AG09319 (cell line): Measurements from ENCODE around the gene ZIC4.

Source experiments
- DNase-seq: peaks from one replicate; pipeline ENCODE4 v3.0.0-alpha.2; 2010; ENCODE audit warnings: low read depth; ENCODE audit errors: extremely low read depth
- TF ChIP-seq, protein P1 (sequence below): IDR thresholded peaks from 2 replicates; pipeline ENCODE4 v1.5.1; 2011; ENCODE audit warnings: low read depth, mild to moderate bottlenecking, inconsistent platforms, low read length, moderate library complexity

The ZIC4 gene

DNA sequence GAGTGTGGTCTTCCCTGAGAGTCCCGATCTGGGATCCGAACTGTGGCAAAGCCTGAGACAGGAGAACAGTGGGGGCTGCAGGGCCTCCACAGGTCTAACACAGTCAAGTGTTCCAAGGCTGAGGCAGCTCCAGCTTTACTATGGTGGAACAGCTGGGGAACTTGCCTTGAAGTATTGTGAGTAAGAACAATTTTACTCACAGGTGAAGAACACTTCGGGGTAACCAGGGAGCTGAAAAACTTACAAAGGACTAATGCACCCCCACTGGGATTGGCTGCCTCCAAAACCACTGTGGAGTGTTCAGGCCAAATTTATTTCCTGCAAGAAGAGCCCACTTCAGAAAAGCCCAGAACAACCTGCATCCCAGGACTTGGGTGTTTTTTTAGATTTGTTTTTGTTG, 25.4 kb downstream of the ZIC4 start:
- DNase-seq, result no peak
- TF ChIP-seq, protein P1, sequence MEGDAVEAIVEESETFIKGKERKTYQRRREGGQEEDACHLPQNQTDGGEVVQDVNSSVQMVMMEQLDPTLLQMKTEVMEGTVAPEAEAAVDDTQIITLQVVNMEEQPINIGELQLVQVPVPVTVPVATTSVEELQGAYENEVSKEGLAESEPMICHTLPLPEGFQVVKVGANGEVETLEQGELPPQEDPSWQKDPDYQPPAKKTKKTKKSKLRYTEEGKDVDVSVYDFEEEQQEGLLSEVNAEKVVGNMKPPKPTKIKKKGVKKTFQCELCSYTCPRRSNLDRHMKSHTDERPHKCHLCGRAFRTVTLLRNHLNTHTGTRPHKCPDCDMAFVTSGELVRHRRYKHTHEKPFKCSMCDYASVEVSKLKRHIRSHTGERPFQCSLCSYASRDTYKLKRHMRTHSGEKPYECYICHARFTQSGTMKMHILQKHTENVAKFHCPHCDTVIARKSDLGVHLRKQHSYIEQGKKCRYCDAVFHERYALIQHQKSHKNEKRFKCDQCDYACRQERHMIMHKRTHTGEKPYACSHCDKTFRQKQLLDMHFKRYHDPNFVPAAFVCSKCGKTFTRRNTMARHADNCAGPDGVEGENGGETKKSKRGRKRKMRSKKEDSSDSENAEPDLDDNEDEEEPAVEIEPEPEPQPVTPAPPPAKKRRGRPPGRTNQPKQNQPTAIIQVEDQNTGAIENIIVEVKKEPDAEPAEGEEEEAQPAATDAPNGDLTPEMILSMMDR, result no peak

DNA sequence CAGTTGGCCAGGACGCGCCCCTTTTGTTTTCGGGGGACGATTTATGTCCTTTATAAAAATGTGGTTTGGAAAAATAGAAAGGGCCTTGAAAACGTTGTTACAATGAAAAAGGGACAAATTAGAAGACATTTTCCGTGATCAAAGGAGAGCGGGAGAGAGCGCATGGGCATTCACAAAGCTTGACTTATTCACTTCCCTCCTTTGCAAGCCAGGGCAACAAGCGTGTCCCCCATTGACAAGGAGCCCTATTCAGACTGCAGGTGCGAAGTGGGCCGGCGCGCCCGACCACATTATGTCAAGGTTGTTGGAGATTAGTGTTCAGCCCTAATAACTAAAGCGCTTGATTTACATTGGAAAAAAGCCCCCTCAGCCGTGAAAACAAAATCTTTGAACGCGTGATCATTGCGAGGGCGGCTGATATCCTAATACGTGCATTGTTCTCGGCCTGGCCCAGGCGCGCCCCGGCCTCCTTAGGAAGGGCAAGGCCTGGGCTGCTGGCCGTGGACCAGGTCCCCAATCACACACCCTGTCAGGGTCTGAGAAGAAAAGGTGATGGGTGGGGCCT, 25.9 kb downstream of the ZIC4 start:
- TF ChIP-seq, protein P1, result no peak
- no peak for DNase-seq

DNA sequence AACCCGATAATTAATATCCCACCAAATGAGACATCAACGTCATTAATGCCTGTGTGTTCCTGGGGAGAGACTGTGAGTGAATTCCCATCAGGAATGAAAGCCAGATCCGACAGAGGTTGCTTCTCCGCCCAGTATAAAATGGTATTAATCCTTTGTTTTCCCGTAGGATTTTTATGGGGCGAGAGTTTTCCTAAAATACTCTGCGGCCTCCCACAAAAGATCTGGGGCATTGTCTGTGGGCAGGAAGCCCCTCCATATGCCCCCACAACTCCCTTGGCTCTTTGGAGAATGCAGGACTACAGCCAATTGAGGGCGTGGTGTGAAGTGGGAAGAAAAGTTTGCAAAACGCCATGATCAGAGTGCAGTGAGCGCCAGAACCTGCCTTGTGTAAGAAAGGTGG, 26.7 kb downstream of the ZIC4 start:
- DNase-seq, result no peak

DNA sequence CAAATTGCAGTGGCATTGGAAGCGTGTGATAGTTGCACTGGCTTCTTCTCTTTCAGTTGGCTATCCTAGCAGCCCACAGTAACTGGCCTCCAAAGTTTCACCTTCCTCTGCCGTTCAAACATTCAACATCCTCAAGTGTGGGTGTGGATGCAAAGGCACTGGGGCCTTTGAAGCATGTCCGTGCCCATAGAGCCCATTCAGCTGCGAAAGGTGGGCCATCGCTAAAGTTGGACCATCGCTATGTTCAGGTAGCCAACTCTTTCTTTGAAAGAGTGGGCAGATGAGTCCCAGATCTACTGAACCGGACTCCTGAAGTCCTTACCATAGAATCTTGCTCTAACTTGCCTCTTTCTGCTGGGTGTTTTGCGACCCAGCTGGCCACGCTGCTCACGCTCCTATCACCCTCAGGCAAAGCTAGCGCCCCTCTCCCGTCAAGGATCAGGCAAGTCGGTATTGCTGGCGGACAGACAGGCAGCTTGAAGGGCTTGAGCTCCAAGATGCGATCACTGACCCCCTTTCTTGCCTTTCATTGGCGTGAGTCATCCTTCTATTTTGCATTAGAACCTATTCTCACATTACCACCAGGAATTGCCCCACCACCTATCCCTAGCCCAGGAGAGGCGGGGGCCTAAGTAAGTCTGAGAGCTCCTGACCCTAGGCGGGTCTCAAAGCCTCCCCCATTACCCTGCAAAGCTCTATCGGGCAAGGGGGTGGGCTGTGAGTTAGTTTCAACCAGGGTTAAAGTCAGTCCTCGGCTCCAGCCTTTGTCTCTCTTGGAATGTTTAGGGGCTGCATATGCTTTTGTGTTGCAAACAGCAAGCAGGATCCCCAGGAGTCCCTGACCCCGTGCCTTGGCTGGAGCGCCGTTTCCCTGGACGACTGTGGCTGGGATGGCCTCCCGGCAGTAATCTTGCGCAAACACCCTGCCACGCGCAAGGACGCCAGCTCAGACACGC, 28.7 kb downstream of the ZIC4 start:
- TF ChIP-seq, protein P1, result no peak
- no peak for DNase-seq

More for the DNA sequence above, 26.7 kb downstream of the ZIC4 start:
- TF ChIP-seq, protein P1, result no peak

DNA sequence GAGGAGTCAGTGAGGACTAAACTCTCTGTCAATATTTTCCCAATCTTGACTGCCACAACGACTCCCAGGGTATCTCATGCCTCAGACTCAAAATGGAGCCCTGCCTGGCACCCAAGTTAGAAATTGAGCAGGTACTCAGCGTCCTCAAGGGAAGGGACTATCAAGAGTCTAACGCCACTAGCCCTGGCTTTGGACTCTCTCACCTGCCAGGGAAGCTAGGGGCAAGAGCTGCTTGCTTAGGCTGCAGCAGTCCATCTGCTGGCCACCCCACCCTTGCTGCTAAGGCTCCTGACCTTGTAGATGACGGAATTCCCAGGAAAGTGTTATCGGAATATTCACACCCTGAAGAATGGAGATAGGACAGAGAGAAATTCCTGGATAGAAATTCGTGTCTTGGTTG, 33.0 kb downstream of the ZIC4 start:
- DNase-seq, result no peak

DNA sequence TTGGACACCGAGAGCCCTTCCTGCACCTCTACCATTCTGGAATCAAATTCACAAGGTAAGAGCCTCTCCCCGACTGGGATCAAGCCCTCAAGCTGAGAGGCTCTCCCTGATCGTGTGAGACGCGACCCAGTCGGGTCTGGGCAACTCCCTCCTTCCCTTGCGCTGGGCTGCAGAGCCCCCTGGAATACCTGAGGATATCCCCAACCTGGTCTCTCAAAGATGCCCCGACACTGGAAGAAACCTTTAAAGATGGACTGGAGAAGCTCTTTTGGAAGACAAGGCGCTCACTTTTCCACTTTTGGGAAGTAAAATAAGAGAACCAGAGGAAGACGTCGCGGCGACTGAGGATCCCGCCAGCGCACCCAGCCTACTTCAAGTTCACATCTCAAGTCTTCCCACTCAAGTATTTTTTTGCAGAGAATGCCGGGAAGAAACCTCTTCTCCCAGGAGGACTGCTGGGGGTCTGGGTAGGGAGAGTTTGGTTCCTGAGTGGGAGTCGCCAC, 33.8 kb downstream of the ZIC4 start:
- TF ChIP-seq, protein P1, result no peak
- DNase-seq, result no peak

More for the DNA sequence above, 33.0 kb downstream of the ZIC4 start:
- TF ChIP-seq, protein P1, result no peak

DNA sequence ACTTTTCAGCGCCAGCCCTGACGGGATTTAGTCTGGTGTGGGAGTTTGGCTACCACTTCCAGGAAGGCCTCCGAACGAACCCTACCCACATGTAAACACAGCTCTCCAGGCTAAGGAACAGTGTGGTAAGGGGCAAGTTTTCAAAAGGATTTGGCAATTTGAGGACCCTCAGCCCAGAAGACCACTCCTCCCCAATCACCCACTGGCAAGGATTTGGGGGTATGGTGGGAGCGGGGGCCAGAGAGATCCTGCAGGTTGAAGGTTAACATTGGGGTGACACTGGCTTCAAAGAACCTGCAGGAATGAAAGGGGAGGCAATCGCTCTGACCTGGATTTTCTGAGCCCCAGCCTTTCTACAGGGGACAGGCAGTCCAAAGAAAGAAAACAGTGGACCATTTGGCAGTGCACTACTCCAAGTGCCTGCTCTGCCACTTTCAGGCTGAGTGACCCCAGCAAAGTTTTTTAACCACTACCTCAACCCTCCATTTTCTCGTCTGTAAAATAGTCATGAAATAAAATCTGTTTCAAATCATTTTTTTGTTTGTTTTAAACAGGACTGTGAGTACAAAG, 34.5 kb downstream of the ZIC4 start:
- TF ChIP-seq, protein P1, result no peak
- no peak for DNase-seq
